Testis (tissue), 2 donors: ENCODE measurements around the gene EIF5A.

Experiments used
- POLR2A ChIP-seq: fragments of 450-650 bp; IDR thresholded peaks from one replicate; pipeline ENCODE4 v1.6.1; 2017; ENCODE audit warnings: antibody characterized with exemption, mild to moderate bottlenecking, moderate library complexity
- TF ChIP-seq, protein P1 (sequence below), 3 experiments: fragments of 450-650 bp in 2 of 3; fragments of 200-600 bp in 1 of 3; sonication (generic) in 1 of 3; IDR thresholded peaks; one replicate each; pipeline ENCODE4 v1.5.1; 2016 to 2019; ENCODE audit warnings: antibody characterized with exemption in 3 of 3, mild to moderate bottlenecking in 2 of 3, moderate library complexity in 1 of 3

DNA sequence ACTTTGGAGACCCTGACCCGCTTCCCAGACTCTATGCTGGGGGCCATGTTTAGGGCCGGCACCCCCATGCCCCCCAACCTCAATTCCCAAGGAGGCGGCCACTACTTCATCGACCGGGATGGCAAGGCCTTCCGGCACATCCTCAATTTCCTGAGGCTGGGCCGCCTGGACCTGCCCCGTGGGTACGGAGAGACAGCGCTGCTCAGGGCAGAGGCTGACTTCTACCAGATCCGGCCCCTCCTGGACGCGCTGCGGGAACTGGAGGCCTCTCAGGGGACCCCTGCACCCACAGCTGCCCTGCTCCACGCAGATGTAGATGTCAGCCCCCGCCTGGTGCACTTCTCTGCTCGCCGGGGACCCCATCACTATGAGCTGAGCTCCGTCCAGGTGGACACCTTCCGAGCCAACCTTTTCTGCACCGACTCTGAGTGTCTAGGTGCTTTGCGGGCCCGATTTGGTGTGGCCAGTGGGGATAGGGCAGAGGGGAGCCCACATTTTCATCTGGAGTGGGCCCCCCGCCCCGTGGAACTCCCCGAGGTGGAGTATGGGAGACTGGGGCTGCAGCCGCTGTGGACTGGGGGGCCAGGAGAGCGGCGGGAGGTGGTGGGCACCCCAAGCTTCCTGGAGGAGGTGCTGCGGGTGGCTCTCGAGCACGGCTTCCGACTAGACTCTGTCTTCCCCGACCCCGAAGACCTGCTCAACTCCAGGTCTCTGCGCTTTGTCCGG, 45.6 kb downstream of the EIF5A start:
- TF ChIP-seq, protein P1, sequence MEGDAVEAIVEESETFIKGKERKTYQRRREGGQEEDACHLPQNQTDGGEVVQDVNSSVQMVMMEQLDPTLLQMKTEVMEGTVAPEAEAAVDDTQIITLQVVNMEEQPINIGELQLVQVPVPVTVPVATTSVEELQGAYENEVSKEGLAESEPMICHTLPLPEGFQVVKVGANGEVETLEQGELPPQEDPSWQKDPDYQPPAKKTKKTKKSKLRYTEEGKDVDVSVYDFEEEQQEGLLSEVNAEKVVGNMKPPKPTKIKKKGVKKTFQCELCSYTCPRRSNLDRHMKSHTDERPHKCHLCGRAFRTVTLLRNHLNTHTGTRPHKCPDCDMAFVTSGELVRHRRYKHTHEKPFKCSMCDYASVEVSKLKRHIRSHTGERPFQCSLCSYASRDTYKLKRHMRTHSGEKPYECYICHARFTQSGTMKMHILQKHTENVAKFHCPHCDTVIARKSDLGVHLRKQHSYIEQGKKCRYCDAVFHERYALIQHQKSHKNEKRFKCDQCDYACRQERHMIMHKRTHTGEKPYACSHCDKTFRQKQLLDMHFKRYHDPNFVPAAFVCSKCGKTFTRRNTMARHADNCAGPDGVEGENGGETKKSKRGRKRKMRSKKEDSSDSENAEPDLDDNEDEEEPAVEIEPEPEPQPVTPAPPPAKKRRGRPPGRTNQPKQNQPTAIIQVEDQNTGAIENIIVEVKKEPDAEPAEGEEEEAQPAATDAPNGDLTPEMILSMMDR (IDR thresholded peaks at IDR 0.05): no peak
- TF ChIP-seq POLR2A: no peak
